NCI-H226 (cell line): ENCODE measurements around the gene SUSD6.
"Not testable (repeated sequence)": the region's sequence is repeated elsewhere in the genome, so short reads cannot be mapped to it uniquely, and the experiment has no call there.

Experiments
- DNase-seq: peaks from one replicate; pipeline ENCODE4 v3.0.0-alpha.2; 2015

SUSD6 gene

DNA sequence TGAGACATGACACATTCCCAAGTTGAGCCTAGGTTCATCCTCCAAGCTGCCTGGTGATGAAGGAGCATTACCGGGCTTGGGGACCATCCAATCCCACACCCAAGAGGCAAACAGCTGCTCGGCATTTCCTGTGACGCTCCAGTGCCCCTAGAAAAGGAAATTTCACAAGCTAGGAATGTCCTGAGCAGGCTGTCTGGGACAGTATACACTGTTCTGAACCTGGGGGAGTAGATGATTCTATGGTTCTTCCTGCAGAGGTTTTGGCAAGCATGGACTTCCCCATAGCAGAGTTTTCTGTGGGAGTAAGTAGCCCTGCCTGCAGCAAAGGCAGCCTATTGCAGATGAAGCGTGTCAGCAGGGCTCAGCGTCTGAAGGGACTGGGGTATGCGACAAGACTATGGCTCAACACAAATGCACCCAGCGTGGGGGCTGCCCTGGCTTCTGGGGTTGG, 108.1 kb downstream of the SUSD6 start:
- peak; percentile 85 for DNase-seq

DNA sequence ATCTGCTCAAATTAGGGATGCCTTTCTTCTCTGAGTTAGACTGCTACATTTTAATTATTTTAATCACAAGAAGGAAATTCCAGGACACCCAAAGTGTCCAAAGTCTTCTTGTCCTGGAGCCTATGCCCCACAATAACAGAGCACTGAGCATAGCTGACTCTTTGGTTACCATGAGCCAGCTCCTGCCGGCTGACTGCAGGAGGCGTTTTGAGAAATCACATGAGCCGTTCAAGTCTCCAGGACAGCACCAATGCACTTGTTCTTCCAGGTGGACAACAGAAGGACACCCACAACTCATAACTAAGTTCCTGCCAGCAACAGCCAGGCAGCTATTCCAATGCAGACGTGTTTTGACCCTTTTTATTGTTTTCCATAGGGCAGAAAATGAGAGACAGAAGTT, 109.5 kb downstream of the SUSD6 start:
- no peak for DNase-seq

- peak; percentile 59 for DNase-seq
Observed at GRCh38 chr14:69726761-69727511, 115.5 kb downstream of the SUSD6 start.

DNA sequence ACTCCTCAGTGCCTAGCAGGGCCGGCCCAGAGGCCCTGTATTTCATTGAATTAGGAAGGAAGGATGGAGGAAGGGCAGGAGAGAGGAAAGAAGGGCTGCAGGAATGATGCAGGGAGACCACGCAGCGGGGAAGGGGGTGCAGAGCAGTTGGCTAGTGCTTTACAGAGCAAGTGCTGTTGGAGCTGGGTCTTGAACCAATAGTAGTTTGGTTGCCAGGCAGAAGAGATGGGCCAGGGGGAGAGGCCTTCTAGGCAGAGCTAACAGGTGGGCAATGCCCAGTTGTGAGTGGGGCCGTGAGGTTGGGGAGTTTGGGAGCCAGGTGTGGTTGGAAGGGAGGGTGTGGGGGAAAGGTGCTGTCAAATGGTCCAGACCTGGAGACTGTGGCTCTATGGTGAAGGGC, 116.5 kb downstream of the SUSD6 start:
- DNase-seq = no peak

DNA sequence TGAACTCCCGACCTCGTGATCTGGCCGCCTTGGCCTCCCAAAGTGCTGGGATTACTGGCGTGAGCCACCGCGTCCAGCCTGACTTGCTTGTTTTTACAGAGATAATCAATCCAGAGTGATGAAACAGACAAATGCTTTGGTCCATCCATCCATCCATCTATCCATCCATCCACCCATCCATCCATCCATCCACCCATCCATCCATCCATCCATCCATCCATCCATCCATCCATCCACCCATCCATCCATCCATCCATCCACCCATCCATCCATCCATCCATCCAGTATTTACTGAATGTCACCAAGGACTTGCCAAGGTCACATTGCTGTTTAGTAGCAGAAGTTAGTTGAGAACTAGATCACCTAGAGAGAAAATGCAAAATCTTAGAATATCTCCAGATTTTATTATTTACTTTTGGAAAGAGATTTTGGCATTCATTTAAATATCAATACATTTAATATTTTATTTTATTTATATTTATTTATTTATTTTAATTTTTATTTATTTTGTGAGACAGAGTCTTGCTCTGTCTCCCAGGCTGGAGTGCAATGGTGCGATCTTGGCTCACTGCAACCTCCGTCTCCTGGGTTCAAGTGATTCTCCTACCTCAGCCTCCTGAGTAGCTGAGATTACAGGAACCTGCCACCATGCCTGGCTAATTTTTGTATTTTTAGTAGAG, 120.7 kb downstream of the SUSD6 start:
- DNase-seq = not testable (repeated sequence)

- not testable (repeated sequence) for DNase-seq
Observed at GRCh38 chr14:69736405-69736804, 125.0 kb downstream of the SUSD6 start.

DNA sequence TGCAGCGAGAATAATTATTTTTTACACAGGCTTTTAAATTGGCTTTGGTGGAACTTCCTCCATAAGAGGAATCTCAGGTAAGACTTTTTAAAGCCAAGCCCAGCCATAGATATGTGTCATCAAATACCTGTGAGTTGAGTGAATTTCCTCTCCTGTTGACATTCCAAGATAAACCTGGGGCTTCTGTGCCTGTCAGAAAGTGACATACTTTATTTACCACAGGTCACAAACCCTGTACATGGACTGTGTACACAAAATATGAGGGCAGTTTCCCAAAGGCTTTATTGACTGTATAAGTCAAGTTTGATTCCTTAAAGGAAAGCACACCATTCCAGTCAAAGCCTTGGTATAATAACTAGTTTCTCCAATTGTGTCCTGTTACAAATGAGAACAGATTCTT, 129.7 kb downstream of the SUSD6 start:
- no peak for DNase-seq

GRCh38 chr14:69749956-69750355, 138.6 kb downstream of the SUSD6 start:
- no peak for DNase-seq

GRCh38 chr14:69750495-69750894, 139.1 kb downstream of the SUSD6 start:
- DNase-seq = no peak

- no peak for DNase-seq
Observed at GRCh38 chr14:69752773-69753172, 141.4 kb downstream of the SUSD6 start.

GRCh38 chr14:69753860-69754259, 142.5 kb downstream of the SUSD6 start:
- no peak for DNase-seq

GRCh38 chr14:69754487-69754886, 143.1 kb downstream of the SUSD6 start:
- DNase-seq = no peak

- DNase-seq = no peak
Observed at GRCh38 chr14:69755296-69755695, 143.9 kb downstream of the SUSD6 start.

- DNase-seq = no peak
Observed at GRCh38 chr14:69755784-69756183, 144.4 kb downstream of the SUSD6 start.

DNA sequence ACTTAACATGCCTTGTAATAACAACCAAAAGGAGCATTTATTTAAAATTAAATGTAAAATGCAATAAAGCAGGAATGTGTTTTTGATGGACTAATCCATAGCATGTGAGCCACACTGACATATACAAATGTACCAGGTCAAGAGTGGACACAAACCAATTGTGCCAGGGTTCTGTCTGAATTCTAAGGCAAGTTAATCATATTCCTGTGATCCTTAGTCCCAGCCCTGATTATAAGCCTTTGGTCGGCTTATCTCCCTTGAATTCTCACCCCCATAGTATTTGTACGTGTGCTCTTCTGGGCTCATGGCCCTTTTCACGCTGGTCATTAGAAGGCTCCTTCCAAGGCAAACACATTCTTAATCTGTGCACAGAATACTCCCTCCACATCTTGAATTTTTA, 144.9 kb downstream of the SUSD6 start:
- DNase-seq = no peak

DNA sequence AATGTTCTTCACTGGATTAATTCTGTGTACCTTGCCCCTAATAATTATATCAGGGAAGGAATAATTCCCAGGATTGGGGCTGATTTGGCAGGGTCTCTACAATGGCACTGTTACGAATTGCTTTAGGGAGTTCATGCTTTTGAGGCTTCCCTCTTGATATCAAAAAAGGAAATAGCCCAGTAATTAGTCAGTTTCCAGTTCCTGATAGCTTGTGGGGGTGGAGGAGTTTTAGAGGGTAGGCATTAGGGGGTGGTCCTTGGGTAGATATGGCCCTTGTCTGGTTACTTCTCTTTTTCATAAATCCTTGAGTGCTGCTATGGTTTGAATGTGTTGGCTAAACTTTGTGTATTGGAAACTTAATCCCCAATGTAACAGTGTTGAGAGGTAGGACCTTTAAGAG, 149.4 kb downstream of the SUSD6 start:
- DNase-seq = peak; percentile 67

DNA sequence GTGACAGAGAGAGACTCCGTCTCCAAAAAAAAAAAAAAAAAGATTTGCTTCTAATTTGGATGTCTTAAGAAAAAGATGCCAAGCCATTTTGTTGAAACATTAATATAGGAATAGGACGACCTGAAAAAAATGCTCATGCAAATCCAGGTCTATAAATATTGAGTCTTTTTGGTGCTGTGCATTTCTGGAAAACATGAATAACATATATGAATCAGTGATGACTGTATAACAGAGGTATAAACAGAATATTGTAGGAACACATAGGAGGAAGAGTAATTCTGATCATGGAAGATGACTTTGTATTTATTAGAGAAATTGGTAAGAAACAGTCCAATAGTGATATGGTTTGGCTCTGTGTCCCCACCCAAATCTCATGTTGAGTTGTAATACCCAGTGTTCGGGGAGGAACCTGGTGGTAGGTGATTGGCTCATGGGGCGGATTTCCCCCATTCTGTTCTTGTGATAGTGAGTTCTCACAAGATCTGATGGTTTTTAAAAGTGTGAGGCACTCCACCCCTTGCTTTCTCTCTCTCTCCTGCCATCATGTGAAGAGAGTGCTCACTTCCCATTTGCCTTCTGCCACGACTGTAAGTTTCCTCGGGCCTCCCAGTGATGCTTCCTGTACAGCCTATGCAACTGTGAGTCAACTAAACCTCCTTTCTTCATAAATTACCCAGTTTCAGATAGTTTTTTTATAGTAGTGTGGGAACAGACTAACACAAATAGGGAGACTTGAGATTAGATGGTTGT, 152.5 kb downstream of the SUSD6 start:
- DNase-seq = no peak
